Body of pancreas (tissue), 4 donors: ENCODE data around the gene NCL.
A peak's percentile ranks its signal among the peaks of the same experiment; 100 is the strongest.

Source experiments
- CTCF ChIP-seq, 7 experiments: fragments of 450-650 bp in 4 of 7; fragments of 200-600 bp in 3 of 7; sonication (generic) in 3 of 7; IDR thresholded peaks; one replicate each; pipeline ENCODE4 v1.5.1; 2016 to 2019; ENCODE audit warnings: antibody characterized with exemption in 7 of 7
- POLR2A ChIP-seq, 3 donors: fragments of 450-650 bp; IDR thresholded peaks; one replicate each; pipeline ENCODE4 v1.6.1; 2016; ENCODE audit warnings: antibody characterized with exemption in 3 of 3, mild to moderate bottlenecking in 2 of 3

DNA sequence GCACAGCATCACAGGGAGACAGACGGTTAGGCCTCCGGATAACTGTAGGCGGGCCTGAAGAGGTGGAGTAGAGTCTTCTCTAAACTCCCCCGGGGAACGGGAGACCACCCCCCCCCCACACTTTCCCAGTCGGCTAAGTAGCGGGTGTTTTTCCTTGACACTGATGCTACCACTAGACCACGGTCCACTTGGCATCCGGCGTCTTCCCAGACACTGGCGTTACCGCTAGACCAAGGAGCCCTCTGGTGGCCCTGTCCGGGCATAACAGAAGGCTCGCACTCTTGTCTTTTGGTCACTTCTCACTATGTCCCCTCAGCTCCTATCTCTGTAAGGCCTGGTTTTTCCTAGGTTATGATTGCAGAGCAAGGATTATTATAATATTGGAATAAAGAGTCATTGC is 25.7 kb upstream of the NCL start:
- TF ChIP-seq POLR2A (IDR thresholded peaks at IDR 0.05): no peak
- TF ChIP-seq CTCF (IDR thresholded peaks at IDR 0.05): peak in 1 of 7 experiments; percentile 10
